ENCODE data around the gene NCSTN. TPM values are rescaled to one million over a fixed set of nuclear protein-coding genes. Genes with fewer than 3 reads are reported as not detected.

Gene NCSTN
- polyA plus RNA-seq, 1 donor from 2014 or later = 21.0 TPM

DNA sequence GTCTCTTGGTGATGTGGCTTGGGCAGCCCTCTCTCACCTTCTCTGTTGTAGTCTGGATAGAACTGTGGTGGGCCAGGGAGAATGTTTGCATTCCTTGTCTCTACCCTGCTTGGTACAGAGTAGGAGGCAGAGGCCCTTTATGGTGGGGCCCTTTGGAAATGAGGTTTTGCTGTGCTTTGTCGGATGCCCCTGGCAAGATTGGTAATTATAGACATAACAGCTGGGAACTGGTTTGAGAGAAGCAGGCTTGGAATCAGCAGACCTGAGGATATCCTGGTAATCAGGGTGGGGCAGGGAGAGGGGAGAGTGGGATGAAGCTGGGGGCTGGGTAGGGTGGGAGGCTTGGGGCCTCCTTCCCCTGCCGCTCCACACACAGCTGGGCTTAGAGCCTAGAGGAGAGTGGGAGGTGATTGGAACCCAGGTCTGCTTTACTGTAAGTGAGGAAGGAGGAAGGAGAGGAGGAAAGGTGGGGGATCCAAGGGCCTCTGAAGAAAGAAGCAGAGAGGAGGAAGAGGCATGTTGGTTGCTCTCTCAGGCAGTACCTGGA is 62.2 kb downstream of the NCSTN start:
- Histone ChIP-seq H3K9me3 (ENCODE audit: low read length) (no peaks in the 10 kb centered on the region), H3K9me2 (ENCODE audit: insufficient read depth, low read length) (no peaks in the 10 kb centered on the region), H3K27me3 (ENCODE audit: insufficient read depth, low read depth, low read length) (no peaks in the 10 kb centered on the region), H3K79me2 (replicated peaks; ENCODE audit: insufficient read depth, low read length) (peaks cover 91% of the 10 kb centered on the region), H3K4me2 (ENCODE audit: low read length) (no peak overlapping the region), H2AFZ (ENCODE audit: low read depth, low read length) (no peak overlapping the region), H3K27ac (ENCODE audit: low read length) (no peak overlapping the region), H4K20me1 (ENCODE audit: insufficient read depth) (peaks cover 2% of the 10 kb centered on the region), H3K9ac (ENCODE audit: low read length) (no peak overlapping the region), H3F3A (ENCODE audit: insufficient read depth, low read length, poor library complexity, severe bottlenecking) (no peaks in the 10 kb centered on the region), H3K4me3 (ENCODE audit: low read length) (no peak overlapping the region), H3K36me3 (ENCODE audit: insufficient read depth, low read length) (no peaks in the 10 kb centered on the region)
- TF ChIP-seq EZH2 (IDR thresholded peaks at IDR 0.05; ENCODE audit: borderline replicate concordance, insufficient read depth, low read length, poor library complexity, severe bottlenecking) (no peak), POLR2AphosphoS5 (IDR thresholded peaks at IDR 0.05) (no peak), RAD21 (conservative IDR thresholded peaks at IDR 0.05) (no peak), SMC3 (conservative IDR thresholded peaks at IDR 0.05; ENCODE audit: poor library complexity) (no peak), MXI1 (conservative IDR thresholded peaks at IDR 0.05; ENCODE audit: poor library complexity, severe bottlenecking) (no peak), TAF1 (IDR thresholded peaks at IDR 0.05; ENCODE audit: low read depth) (no peak), EP300 (conservative IDR thresholded peaks at IDR 0.05; ENCODE audit: poor library complexity, severe bottlenecking) (no peak)
- TF ChIP-seq, protein P1, sequence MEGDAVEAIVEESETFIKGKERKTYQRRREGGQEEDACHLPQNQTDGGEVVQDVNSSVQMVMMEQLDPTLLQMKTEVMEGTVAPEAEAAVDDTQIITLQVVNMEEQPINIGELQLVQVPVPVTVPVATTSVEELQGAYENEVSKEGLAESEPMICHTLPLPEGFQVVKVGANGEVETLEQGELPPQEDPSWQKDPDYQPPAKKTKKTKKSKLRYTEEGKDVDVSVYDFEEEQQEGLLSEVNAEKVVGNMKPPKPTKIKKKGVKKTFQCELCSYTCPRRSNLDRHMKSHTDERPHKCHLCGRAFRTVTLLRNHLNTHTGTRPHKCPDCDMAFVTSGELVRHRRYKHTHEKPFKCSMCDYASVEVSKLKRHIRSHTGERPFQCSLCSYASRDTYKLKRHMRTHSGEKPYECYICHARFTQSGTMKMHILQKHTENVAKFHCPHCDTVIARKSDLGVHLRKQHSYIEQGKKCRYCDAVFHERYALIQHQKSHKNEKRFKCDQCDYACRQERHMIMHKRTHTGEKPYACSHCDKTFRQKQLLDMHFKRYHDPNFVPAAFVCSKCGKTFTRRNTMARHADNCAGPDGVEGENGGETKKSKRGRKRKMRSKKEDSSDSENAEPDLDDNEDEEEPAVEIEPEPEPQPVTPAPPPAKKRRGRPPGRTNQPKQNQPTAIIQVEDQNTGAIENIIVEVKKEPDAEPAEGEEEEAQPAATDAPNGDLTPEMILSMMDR (IDR thresholded peaks at IDR 0.05; ENCODE audit: poor library complexity, severe bottlenecking) = no peak
- TF ChIP-seq, protein P2, sequence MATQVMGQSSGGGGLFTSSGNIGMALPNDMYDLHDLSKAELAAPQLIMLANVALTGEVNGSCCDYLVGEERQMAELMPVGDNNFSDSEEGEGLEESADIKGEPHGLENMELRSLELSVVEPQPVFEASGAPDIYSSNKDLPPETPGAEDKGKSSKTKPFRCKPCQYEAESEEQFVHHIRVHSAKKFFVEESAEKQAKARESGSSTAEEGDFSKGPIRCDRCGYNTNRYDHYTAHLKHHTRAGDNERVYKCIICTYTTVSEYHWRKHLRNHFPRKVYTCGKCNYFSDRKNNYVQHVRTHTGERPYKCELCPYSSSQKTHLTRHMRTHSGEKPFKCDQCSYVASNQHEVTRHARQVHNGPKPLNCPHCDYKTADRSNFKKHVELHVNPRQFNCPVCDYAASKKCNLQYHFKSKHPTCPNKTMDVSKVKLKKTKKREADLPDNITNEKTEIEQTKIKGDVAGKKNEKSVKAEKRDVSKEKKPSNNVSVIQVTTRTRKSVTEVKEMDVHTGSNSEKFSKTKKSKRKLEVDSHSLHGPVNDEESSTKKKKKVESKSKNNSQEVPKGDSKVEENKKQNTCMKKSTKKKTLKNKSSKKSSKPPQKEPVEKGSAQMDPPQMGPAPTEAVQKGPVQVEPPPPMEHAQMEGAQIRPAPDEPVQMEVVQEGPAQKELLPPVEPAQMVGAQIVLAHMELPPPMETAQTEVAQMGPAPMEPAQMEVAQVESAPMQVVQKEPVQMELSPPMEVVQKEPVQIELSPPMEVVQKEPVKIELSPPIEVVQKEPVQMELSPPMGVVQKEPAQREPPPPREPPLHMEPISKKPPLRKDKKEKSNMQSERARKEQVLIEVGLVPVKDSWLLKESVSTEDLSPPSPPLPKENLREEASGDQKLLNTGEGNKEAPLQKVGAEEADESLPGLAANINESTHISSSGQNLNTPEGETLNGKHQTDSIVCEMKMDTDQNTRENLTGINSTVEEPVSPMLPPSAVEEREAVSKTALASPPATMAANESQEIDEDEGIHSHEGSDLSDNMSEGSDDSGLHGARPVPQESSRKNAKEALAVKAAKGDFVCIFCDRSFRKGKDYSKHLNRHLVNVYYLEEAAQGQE (IDR thresholded peaks at IDR 0.05; ENCODE audit: borderline replicate concordance) = no peak

- H3K4me2 ChIP-seq (ENCODE audit: low read length) = no peak overlapping the region
- no peaks in the 10 kb centered on the region for H3F3A ChIP-seq (ENCODE audit: insufficient read depth, low read length, poor library complexity, severe bottlenecking)
- no peak overlapping the region for H3K9ac ChIP-seq (ENCODE audit: low read length)
- TF ChIP-seq SMC3 (conservative IDR thresholded peaks at IDR 0.05; ENCODE audit: poor library complexity) (no peak), TAF1 (IDR thresholded peaks at IDR 0.05; ENCODE audit: low read depth) (no peak), EZH2 (IDR thresholded peaks at IDR 0.05; ENCODE audit: borderline replicate concordance, insufficient read depth, low read length, poor library complexity, severe bottlenecking) (no peak), POLR2AphosphoS5 (IDR thresholded peaks at IDR 0.05) (no peak), EP300 (conservative IDR thresholded peaks at IDR 0.05; ENCODE audit: poor library complexity, severe bottlenecking) (no peak), RAD21 (conservative IDR thresholded peaks at IDR 0.05) (no peak), MXI1 (conservative IDR thresholded peaks at IDR 0.05; ENCODE audit: poor library complexity, severe bottlenecking) (no peak)
- TF ChIP-seq, protein P1 (IDR thresholded peaks at IDR 0.05; ENCODE audit: poor library complexity, severe bottlenecking) = no peak
- TF ChIP-seq, protein P2 (IDR thresholded peaks at IDR 0.05; ENCODE audit: borderline replicate concordance) = no peak
- H3K9me2 ChIP-seq (ENCODE audit: insufficient read depth, low read length) = no peaks in the 10 kb centered on the region
- H4K20me1 ChIP-seq (ENCODE audit: insufficient read depth) = peaks cover 2% of the 10 kb centered on the region
- H3K27me3 ChIP-seq (ENCODE audit: insufficient read depth, low read depth, low read length) = no peaks in the 10 kb centered on the region
- no peaks in the 10 kb centered on the region for H3K9me3 ChIP-seq (ENCODE audit: low read length)
- peaks cover 91% of the 10 kb centered on the region for H3K79me2 ChIP-seq (replicated peaks; ENCODE audit: insufficient read depth, low read length)
- H2AFZ ChIP-seq (ENCODE audit: low read depth, low read length) = no peak overlapping the region
- no peak overlapping the region for H3K4me3 ChIP-seq (ENCODE audit: low read length)
- H3K36me3 ChIP-seq (ENCODE audit: insufficient read depth, low read length) = no peaks in the 10 kb centered on the region
- H3K27ac ChIP-seq (ENCODE audit: low read length) = no peak overlapping the region
Observed at GRCh38 chr1:160406131-160406968, 63.2 kb downstream of the NCSTN start.
